HepG2 (cell line): ENCODE results near the gene POP7. TPM values are rescaled to one million over a fixed set of nuclear protein-coding genes. Genes with fewer than 3 reads are reported as not detected.

Experiments used
- ARNT ChIP-seq: fragments of 450-650 bp; IDR thresholded peaks from 2 replicates; pipeline ENCODE4 v1.6.1; 2017
- CAMTA2 ChIP-seq: sonication (generic); formaldehyde crosslinking; IDR thresholded peaks from 2 replicates; pipeline ENCODE4 v1.4.0; 2020; ENCODE audit warnings: mild to moderate bottlenecking, missing genetic modification reagents, borderline replicate concordance
- FOXO1 ChIP-seq: sonication (generic); formaldehyde crosslinking; IDR thresholded peaks from 2 replicates; pipeline ENCODE4 v1.4.0; 2020; ENCODE audit warnings: missing genetic modification reagents
- KLF9 ChIP-seq: IDR thresholded peaks from 2 replicates; pipeline ENCODE4 v1.6.1; 2016; ENCODE audit warnings: low read depth
- NCOA5 ChIP-seq: sonication (generic); formaldehyde crosslinking; IDR thresholded peaks from 2 replicates; pipeline ENCODE4 v1.4.0; 2020; ENCODE audit warnings: missing genetic modification reagents
- ZMYM2 ChIP-seq: sonication (generic); formaldehyde crosslinking; IDR thresholded peaks from 2 replicates; pipeline ENCODE4 v1.8.0; 2022; ENCODE audit warnings: mild to moderate bottlenecking, missing genetic modification reagents
- ZNF251 ChIP-seq: sonication (generic); formaldehyde crosslinking; IDR thresholded peaks from 2 replicates; pipeline ENCODE4 v1.9.0; 2021; ENCODE audit warnings: mild to moderate bottlenecking, missing genetic modification reagents
- polyA plus RNA-seq, 8 experiments: library from polyadenylated mRNA; depleted of rRNA in 3 of 8; stranded (reverse) in 7 of 8; unstranded in 1 of 8; fragments of >200 nt; fragmentation: Illumina TruSeq in 4 of 8; extraction: Trizol in 4 of 8; gene quantifications; 2 replicates each; pipeline versions ENCODE4 v1.2.1 to v1.2.3, GENCODE V29; 2011 to 2016; ENCODE audit warnings: low read depth in 4 of 8, missing spikeins in 1 of 8, mixed read lengths in 1 of 8; ENCODE audit not compliant: insufficient read depth in 1 of 8
- total RNA-seq, 5 experiments: library from RNA; depleted of rRNA; stranded (reverse); fragments of >200 nt; fragmentation: Illumina TruSeq; extraction: Trizol; gene quantifications; 2 replicates each; pipeline ENCODE4 v1.2.3, GENCODE V29; 2016; ENCODE audit warnings: low read depth in 1 of 5
- TF ChIP-seq, protein P1 (sequence below): sonication (generic); formaldehyde crosslinking; conservative IDR thresholded peaks from 2 replicates; pipeline ENCODE4 v1.8.1; 2023; ENCODE audit warnings: missing genetic modification reagents
- TF ChIP-seq, protein P2 (sequence below), 2 experiments: sonication (generic) in 1 of 2; formaldehyde crosslinking in 1 of 2; IDR thresholded peaks; 2 replicates each; pipeline versions ENCODE4 v1.5.1 to v1.6.1; 2011 to 2020; ENCODE audit warnings: borderline replicate concordance in 1 of 2, low read depth in 1 of 2, low read length in 1 of 2, mild to moderate bottlenecking in 1 of 2, missing genetic modification reagents in 1 of 2, moderate library complexity in 1 of 2
- TF ChIP-seq, protein P3 (sequence below): sonication (generic); formaldehyde crosslinking; IDR thresholded peaks from 2 replicates; pipeline ENCODE4 v1.5.0; 2020; ENCODE audit warnings: mild to moderate bottlenecking, missing genetic modification reagents
- TF ChIP-seq, protein P4 (sequence below), 2 experiments: IDR thresholded peaks; 2 replicates each; pipeline ENCODE4 v1.6.1; 2011 to 2012; ENCODE audit warnings: low read length in 2 of 2, borderline replicate concordance in 1 of 2, low read depth in 1 of 2, mild to moderate bottlenecking in 1 of 2, moderate library complexity in 1 of 2
- TF ChIP-seq, protein P5 (sequence below): sonication (generic); formaldehyde crosslinking; IDR thresholded peaks from 2 replicates; pipeline ENCODE4 v1.9.0; 2021; ENCODE audit warnings: mild to moderate bottlenecking, missing genetic modification reagents

Gene POP7
- total and polyA plus RNA-seq, 2 of the 13 experiments (the other 11 are each of a cell fraction or from before 2014, with no cell fraction given): 63.9 to 91.1 TPM

DNA sequence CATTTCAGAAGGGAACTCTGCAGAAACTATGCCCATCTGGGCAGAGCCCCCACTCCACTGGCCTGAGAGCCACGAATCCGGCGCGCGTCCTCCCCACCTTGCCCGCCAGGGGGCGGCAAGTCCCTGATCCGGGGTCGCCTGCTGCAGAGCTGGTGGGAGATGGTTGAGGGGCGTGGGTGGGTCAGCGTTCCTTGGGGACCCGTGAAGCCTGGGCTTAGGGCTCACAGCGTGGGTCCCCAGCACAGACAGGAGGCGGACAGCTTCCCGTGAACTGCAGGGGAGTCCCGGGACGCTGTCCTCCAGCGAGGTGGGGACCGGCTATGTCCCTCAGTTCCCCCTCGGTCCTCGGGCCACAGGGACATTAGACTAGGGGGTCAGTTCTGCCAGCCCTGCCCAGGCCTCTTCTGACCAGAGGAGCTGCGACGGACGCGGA is 585 bp upstream of the POP7 start (continued):
- TF ChIP-seq, protein P1, sequence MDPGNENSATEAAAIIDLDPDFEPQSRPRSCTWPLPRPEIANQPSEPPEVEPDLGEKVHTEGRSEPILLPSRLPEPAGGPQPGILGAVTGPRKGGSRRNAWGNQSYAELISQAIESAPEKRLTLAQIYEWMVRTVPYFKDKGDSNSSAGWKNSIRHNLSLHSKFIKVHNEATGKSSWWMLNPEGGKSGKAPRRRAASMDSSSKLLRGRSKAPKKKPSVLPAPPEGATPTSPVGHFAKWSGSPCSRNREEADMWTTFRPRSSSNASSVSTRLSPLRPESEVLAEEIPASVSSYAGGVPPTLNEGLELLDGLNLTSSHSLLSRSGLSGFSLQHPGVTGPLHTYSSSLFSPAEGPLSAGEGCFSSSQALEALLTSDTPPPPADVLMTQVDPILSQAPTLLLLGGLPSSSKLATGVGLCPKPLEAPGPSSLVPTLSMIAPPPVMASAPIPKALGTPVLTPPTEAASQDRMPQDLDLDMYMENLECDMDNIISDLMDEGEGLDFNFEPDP (CRISPR knock-in tag): 0 out of 2 replicates have a peak, but pooled peaks have one; percentile 98
- TF ChIP-seq, protein P2, sequence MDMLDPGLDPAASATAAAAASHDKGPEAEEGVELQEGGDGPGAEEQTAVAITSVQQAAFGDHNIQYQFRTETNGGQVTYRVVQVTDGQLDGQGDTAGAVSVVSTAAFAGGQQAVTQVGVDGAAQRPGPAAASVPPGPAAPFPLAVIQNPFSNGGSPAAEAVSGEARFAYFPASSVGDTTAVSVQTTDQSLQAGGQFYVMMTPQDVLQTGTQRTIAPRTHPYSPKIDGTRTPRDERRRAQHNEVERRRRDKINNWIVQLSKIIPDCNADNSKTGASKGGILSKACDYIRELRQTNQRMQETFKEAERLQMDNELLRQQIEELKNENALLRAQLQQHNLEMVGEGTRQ (IDR thresholded peaks at IDR 0.05; ENCODE audit: low read depth, low read length): no peak
- TF ChIP-seq, protein P2 (CRISPR knock-in tag; IDR thresholded peaks at IDR 0.05; ENCODE audit: borderline replicate concordance): peak; percentile 0; the same call in 1 of the 2 replicates
- TF ChIP-seq, protein P3, sequence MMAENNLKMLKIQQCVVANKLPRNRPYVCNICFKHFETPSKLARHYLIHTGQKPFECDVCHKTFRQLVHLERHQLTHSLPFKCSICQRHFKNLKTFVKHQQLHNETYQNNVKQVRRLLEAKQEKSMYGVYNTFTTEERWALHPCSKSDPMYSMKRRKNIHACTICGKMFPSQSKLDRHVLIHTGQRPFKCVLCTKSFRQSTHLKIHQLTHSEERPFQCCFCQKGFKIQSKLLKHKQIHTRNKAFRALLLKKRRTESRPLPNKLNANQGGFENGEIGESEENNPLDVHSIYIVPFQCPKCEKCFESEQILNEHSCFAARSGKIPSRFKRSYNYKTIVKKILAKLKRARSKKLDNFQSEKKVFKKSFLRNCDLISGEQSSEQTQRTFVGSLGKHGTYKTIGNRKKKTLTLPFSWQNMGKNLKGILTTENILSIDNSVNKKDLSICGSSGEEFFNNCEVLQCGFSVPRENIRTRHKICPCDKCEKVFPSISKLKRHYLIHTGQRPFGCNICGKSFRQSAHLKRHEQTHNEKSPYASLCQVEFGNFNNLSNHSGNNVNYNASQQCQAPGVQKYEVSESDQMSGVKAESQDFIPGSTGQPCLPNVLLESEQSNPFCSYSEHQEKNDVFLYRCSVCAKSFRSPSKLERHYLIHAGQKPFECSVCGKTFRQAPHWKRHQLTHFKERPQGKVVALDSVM (CRISPR knock-in tag): peak; percentile 65
- TF ChIP-seq ZNF251 (0 out of 2 replicates have a peak, but pooled peaks have one; percentile 40), FOXO1 (CRISPR knock-in tag) (peak; percentile 59; the same call in 1 of the 2 replicates), ZMYM2 (CRISPR knock-in tag) (peak; percentile 69; the same call in 1 of the 2 replicates), CAMTA2 (peak; percentile 61; the same call in 1 of the 2 replicates), NCOA5 (CRISPR knock-in tag) (no peak), KLF9 (peak; percentile 69; the same call in 1 of the 2 replicates), ARNT (no peak)
- TF ChIP-seq, protein P4, sequence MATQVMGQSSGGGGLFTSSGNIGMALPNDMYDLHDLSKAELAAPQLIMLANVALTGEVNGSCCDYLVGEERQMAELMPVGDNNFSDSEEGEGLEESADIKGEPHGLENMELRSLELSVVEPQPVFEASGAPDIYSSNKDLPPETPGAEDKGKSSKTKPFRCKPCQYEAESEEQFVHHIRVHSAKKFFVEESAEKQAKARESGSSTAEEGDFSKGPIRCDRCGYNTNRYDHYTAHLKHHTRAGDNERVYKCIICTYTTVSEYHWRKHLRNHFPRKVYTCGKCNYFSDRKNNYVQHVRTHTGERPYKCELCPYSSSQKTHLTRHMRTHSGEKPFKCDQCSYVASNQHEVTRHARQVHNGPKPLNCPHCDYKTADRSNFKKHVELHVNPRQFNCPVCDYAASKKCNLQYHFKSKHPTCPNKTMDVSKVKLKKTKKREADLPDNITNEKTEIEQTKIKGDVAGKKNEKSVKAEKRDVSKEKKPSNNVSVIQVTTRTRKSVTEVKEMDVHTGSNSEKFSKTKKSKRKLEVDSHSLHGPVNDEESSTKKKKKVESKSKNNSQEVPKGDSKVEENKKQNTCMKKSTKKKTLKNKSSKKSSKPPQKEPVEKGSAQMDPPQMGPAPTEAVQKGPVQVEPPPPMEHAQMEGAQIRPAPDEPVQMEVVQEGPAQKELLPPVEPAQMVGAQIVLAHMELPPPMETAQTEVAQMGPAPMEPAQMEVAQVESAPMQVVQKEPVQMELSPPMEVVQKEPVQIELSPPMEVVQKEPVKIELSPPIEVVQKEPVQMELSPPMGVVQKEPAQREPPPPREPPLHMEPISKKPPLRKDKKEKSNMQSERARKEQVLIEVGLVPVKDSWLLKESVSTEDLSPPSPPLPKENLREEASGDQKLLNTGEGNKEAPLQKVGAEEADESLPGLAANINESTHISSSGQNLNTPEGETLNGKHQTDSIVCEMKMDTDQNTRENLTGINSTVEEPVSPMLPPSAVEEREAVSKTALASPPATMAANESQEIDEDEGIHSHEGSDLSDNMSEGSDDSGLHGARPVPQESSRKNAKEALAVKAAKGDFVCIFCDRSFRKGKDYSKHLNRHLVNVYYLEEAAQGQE (IDR thresholded peaks at IDR 0.05; ENCODE audit: borderline replicate concordance in 1 of 2, low read depth in 1 of 2, low read length in 2 of 2): no peak
- TF ChIP-seq, protein P5, sequence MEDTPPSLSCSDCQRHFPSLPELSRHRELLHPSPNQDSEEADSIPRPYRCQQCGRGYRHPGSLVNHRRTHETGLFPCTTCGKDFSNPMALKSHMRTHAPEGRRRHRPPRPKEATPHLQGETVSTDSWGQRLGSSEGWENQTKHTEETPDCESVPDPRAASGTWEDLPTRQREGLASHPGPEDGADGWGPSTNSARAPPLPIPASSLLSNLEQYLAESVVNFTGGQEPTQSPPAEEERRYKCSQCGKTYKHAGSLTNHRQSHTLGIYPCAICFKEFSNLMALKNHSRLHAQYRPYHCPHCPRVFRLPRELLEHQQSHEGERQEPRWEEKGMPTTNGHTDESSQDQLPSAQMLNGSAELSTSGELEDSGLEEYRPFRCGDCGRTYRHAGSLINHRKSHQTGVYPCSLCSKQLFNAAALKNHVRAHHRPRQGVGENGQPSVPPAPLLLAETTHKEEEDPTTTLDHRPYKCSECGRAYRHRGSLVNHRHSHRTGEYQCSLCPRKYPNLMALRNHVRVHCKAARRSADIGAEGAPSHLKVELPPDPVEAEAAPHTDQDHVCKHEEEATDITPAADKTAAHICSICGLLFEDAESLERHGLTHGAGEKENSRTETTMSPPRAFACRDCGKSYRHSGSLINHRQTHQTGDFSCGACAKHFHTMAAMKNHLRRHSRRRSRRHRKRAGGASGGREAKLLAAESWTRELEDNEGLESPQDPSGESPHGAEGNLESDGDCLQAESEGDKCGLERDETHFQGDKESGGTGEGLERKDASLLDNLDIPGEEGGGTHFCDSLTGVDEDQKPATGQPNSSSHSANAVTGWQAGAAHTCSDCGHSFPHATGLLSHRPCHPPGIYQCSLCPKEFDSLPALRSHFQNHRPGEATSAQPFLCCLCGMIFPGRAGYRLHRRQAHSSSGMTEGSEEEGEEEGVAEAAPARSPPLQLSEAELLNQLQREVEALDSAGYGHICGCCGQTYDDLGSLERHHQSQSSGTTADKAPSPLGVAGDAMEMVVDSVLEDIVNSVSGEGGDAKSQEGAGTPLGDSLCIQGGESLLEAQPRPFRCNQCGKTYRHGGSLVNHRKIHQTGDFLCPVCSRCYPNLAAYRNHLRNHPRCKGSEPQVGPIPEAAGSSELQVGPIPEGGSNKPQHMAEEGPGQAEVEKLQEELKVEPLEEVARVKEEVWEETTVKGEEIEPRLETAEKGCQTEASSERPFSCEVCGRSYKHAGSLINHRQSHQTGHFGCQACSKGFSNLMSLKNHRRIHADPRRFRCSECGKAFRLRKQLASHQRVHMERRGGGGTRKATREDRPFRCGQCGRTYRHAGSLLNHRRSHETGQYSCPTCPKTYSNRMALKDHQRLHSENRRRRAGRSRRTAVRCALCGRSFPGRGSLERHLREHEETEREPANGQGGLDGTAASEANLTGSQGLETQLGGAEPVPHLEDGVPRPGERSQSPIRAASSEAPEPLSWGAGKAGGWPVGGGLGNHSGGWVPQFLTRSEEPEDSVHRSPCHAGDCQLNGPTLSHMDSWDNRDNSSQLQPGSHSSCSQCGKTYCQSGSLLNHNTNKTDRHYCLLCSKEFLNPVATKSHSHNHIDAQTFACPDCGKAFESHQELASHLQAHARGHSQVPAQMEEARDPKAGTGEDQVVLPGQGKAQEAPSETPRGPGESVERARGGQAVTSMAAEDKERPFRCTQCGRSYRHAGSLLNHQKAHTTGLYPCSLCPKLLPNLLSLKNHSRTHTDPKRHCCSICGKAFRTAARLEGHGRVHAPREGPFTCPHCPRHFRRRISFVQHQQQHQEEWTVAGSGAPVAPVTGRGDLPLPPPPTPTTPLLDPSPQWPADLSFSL (CRISPR knock-in tag): 0 out of 2 replicates have a peak, but pooled peaks have one; percentile 43
